Upper lobe of left lung (tissue), 4 donors: ENCODE measurements around the gene ARFGEF3.

Experiments
- CTCF ChIP-seq, 6 experiments: fragments of 450-650 bp in 4 of 6; fragments of 200-600 bp in 2 of 6; sonication (generic) in 2 of 6; IDR thresholded peaks; one replicate each; pipeline ENCODE4 v1.5.1; 2016 to 2019; ENCODE audit warnings: antibody characterized with exemption in 6 of 6
- POLR2A ChIP-seq, 4 donors: fragments of 450-650 bp; IDR thresholded peaks; one replicate each; pipeline ENCODE4 v1.5.1; 2016 to 2017; ENCODE audit warnings: antibody characterized with exemption in 4 of 4, mild to moderate bottlenecking in 2 of 4
- POLR2AphosphoS5 ChIP-seq, 2 donors: sonication (generic); formaldehyde crosslinking; IDR thresholded peaks; one replicate each; pipeline ENCODE4 v1.5.1; 2017; ENCODE audit warnings: antibody characterized with exemption in 2 of 2

GRCh38 chr6:138309695-138310094 is 148.0 kb downstream of the ARFGEF3 start:
- no peak for TF ChIP-seq CTCF (IDR thresholded peaks at IDR 0.05)
- no peak for TF ChIP-seq POLR2AphosphoS5 (IDR thresholded peaks at IDR 0.05)
- TF ChIP-seq POLR2A (IDR thresholded peaks at IDR 0.05): no peak
